ENCODE results near the gene TMEM179. TPM values are rescaled to one million over a fixed set of nuclear protein-coding genes. Genes with fewer than 3 reads are reported as not detected.

The TMEM179 gene
- total RNA-seq, 2 donors from 2014 or later = 0.52 to 2.2 TPM

- no peaks in the 10 kb centered on the region for H3K9me3 ChIP-seq
- no peaks in the 10 kb centered on the region for H3K27me3 ChIP-seq
- H3K36me3 ChIP-seq = peaks cover 20% of the 10 kb centered on the region
- H3K27ac ChIP-seq = no peak overlapping the region
- TF ChIP-seq, protein P1, sequence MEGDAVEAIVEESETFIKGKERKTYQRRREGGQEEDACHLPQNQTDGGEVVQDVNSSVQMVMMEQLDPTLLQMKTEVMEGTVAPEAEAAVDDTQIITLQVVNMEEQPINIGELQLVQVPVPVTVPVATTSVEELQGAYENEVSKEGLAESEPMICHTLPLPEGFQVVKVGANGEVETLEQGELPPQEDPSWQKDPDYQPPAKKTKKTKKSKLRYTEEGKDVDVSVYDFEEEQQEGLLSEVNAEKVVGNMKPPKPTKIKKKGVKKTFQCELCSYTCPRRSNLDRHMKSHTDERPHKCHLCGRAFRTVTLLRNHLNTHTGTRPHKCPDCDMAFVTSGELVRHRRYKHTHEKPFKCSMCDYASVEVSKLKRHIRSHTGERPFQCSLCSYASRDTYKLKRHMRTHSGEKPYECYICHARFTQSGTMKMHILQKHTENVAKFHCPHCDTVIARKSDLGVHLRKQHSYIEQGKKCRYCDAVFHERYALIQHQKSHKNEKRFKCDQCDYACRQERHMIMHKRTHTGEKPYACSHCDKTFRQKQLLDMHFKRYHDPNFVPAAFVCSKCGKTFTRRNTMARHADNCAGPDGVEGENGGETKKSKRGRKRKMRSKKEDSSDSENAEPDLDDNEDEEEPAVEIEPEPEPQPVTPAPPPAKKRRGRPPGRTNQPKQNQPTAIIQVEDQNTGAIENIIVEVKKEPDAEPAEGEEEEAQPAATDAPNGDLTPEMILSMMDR (IDR thresholded peaks at IDR 0.05) = no peak
- DNase-seq (ENCODE audit: low spot score) = no peak
- H3K4me1 ChIP-seq = peaks cover 0 to 34% of the 10 kb centered on the region in 2 donors
- no peak overlapping the region for H3K4me3 ChIP-seq
These were observed 13.5 kb downstream of the TMEM179 start for GRCh38 chr14:104591031-104591430.

DNA sequence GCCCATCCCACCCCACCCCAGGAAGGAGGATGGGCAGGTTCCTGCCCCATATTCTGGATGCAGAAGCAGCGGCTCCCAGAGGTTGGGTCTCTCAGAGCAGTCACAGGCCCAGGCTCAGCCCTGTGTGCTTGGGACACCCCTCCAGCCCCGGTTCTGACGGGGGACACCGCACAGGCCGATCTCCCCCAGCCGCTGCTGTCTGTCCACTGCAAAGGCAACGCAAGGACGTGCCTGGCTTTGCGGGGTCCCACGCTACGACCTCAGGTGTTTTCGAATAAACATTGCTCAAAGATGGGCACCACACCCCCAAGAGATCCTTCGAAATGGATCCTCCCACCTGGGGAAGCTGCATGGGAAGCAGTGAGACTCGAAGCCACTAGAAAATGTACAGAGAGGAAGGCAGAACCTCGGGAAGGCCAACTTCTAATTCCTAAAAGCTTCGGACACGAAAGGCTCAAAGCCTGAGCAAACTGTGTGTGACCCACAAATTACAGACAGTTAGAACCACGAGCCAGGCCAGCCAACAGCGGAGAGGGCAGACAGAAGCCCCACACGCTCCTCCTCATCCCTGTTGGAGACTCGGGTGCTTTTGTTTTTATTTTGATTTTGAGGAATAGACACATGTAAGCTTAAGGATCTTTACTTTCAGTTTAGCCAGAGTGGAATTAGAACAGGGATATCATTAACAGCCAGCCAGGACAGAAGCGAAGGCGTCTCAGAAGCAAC lies 14.2 kb downstream of the TMEM179 start:
- Histone ChIP-seq H3K36me3 (peaks cover 20% of the 10 kb centered on the region), H3K9me3 (no peaks in the 10 kb centered on the region), H3K4me1 (peaks cover 0 to 41% of the 10 kb centered on the region in 2 donors), H3K4me3 (no peak overlapping the region), H3K27ac (no peak overlapping the region), H3K27me3 (no peaks in the 10 kb centered on the region)
- no peak for DNase-seq (ENCODE audit: low spot score)
- TF ChIP-seq, protein P1 (IDR thresholded peaks at IDR 0.05) = no peak

DNA sequence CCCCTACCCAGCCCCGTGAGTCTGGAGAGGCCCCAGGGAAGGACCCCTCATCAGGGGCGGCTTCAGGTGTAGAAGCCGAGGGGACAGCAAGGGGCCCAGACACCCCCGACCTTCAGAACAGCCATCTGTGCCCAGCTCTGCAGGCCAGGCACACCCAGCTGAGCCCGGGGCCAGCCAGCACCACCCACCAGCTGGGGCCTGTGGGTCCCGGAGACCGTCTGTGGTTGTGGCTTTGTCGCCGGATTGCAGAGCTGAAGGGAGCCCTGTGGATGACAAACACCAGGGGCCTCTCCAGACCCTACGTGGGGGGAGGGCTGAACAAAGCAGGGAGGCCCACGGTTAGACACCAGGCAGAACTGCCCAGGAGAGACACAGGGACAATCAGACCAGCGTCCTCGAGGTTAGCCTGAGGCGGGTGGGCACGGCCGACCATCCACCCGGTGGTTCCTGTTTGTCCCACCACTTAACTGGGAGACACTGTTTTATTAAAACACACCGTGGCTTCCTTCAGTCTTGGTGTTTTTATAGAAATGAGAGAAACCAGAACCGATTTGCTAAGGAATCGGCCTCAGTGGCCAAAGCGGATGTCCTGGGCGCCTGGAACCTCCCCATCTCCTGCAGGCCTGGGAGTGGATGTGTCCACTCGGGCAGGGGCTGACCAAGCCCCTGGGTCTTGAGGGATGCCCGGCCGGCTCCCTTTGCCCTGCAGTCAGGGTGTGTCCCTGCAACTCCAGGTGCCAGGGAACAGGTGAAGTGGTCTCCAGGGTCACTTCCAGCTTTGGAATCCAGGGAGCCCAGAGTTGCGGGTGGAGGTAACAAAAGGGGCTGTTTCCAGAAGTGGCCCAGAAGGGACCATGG lies 15.0 kb downstream of the TMEM179 start:
- H3K4me3 ChIP-seq = no peak overlapping the region
- peaks cover 0 to 49% of the 10 kb centered on the region in 2 donors for H3K4me1 ChIP-seq

GRCh38 chr14:104588066-104588857 lies 16.3 kb downstream of the TMEM179 start:
- Histone ChIP-seq H3K36me3 (peaks cover 20% of the 10 kb centered on the region), H3K27ac (peak overlapping the region; percentile 89 to 97), H3K27me3 (no peaks in the 10 kb centered on the region), H3K4me3 (no peak overlapping the region), H3K9me3 (no peaks in the 10 kb centered on the region), H3K4me1 (peaks cover 0 to 50% of the 10 kb centered on the region in 2 donors)
- DNase-seq (ENCODE audit: low spot score) = no peak
- TF ChIP-seq, protein P1 (IDR thresholded peaks at IDR 0.05) = no peak

More for the DNA sequence above, 15.0 kb downstream of the TMEM179 start:
- Histone ChIP-seq H3K36me3 (peaks cover 20% of the 10 kb centered on the region), H3K27me3 (no peaks in the 10 kb centered on the region), H3K27ac (no peak overlapping the region), H3K9me3 (no peaks in the 10 kb centered on the region)
- TF ChIP-seq, protein P1 (IDR thresholded peaks at IDR 0.05) = no peak
- DNase-seq (ENCODE audit: low spot score) = no peak

DNA sequence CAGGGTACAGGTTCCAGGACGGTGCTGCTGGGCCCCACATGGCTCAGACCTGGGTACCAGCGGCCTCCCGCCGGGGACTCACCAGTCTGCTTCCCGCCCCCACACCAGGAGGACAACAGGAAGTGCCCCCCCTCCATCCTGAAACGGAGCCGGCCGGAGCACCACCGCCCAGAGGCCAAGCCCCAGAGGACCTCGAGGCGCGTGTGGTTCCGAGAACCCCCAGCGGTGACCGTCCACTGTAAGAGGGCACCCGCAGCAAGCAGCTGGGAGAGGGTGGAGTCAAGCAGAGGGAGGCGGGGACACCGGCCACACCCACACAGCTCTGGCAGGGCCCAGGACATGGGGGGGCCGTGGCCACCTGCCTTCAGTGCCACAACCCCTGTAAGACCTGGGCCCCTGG lies 16.9 kb downstream of the TMEM179 start:
- Histone ChIP-seq H3K4me3 (no peak overlapping the region), H3K4me1 (peaks cover 0 to 54% of the 10 kb centered on the region in 2 donors), H3K27ac (peak overlapping the region; percentile 89 to 97), H3K27me3 (no peaks in the 10 kb centered on the region), H3K36me3 (peaks cover 20% of the 10 kb centered on the region), H3K9me3 (no peaks in the 10 kb centered on the region)
- DNase-seq (ENCODE audit: low spot score) = no peak
- TF ChIP-seq, protein P1 (IDR thresholded peaks at IDR 0.05) = no peak
